ENCODE results near the gene DIP2A. TPM values are rescaled to one million over a fixed set of nuclear protein-coding genes. Genes with fewer than 3 reads are reported as not detected.

DIP2A gene
- total and polyA plus RNA-seq, 2 of the 8 experiments (the other 6 are each of a cell fraction or from before 2014, with no cell fraction given) = 16.0 to 27.1 TPM

GRCh38 chr21:46544003-46544402 is 85.3 kb downstream of the DIP2A start:
- no peak overlapping the region for H3K27ac ChIP-seq (ENCODE audit: low read depth, low read length)
- H2AK5ac ChIP-seq (ENCODE audit: low read depth, low read length) = no peak overlapping the region
- no peak overlapping the region for H3K14ac ChIP-seq (ENCODE audit: insufficient read length)
- H3K4me3 ChIP-seq (ENCODE audit: extremely low read depth in 1 of 4, insufficient read depth in 2 of 4, low read depth in 3 of 4, low read length in 4 of 4) = no peak overlapping the region
- no peak for FAIRE-seq
- no peak overlapping the region for H2AFZ ChIP-seq (ENCODE audit: low read length)
- DNase-seq (ENCODE audit: low read depth in 1 of 2, low spot score in 2 of 2) = no peak
- H2BK15ac ChIP-seq (ENCODE audit: low read length) = no peak overlapping the region
- H3K36me3 ChIP-seq (ENCODE audit: control insufficient read depth in 2 of 4, insufficient read depth in 4 of 4, low read length in 3 of 4) = peaks cover 4 to 26% (median 16%) of the 10 kb centered on the region in 4 experiments; a peak in 7 of 8 replicates
- no peaks in the 10 kb centered on the region for H3K79me1 ChIP-seq (ENCODE audit: low read depth, low read length)
- H4K91ac ChIP-seq (replicated peaks; ENCODE audit: insufficient read length, low read length) = no peak overlapping the region
- no peak overlapping the region for H3K23ac ChIP-seq (ENCODE audit: insufficient read length)
- no peak overlapping the region for H4K5ac ChIP-seq (ENCODE audit: insufficient read length, low read depth, low read length)
- no peak overlapping the region for H4K8ac ChIP-seq (ENCODE audit: extremely low read depth, insufficient read depth, low read length)
- H4K20me1 ChIP-seq (replicated peaks in 1 of 2; ENCODE audit: control insufficient read depth in 1 of 2, insufficient read depth in 2 of 2, low read length in 2 of 2) = peaks cover 0 to 5% of the 10 kb centered on the region in 2 experiments
- whole genome bisulfite sequencing, 2 experiments (ENCODE audit: extremely low coverage in 1 of 2, insufficient coverage in 1 of 2, insufficient read length in 1 of 2, insufficient replicate concordance in 2 of 2, low coverage in 1 of 2, low lambda C conversion rate in 2 of 2, missing lambda C conversion rate in 1 of 2) = 92% methylated on average over 8 of the region's 8 CpGs; no CpG with 5 or more reads in 1 of the 2 experiments
- ChIA-PET POLR2A (ENCODE audit: partially characterized antibody) (no interaction called here), CTCF (ENCODE audit: partially characterized antibody) (no interaction called here)
- no peaks in the 10 kb centered on the region for H3K79me2 ChIP-seq (ENCODE audit: control insufficient read depth in 1 of 2, insufficient read depth in 2 of 2, low read length in 2 of 2)
- no peak overlapping the region for H2BK12ac ChIP-seq (ENCODE audit: low read depth, low read length)
- H2BK5ac ChIP-seq (ENCODE audit: low read depth, low read length) = no peak overlapping the region
- H3K18ac ChIP-seq (ENCODE audit: extremely low read depth, low read length) = no peak overlapping the region
- no peaks in the 10 kb centered on the region for H3K4me1 ChIP-seq (replicated peaks in 1 of 4; ENCODE audit: control insufficient read depth in 3 of 4, insufficient read depth in 4 of 4, low read length in 3 of 4)
- H3K4ac ChIP-seq (replicated peaks; ENCODE audit: insufficient read length, low read depth, low read length) = no peak overlapping the region
- H3K27me3 ChIP-seq (replicated peaks in 1 of 4; ENCODE audit: control insufficient read depth in 3 of 4, extremely low read depth in 1 of 4, insufficient read depth in 3 of 4, low read length in 3 of 4) = no peaks in the 10 kb centered on the region
- no peak overlapping the region for H2BK120ac ChIP-seq (replicated peaks; ENCODE audit: low read depth, low read length)
- no peak overlapping the region for H2BK20ac ChIP-seq (ENCODE audit: low read length)
- H3K4me2 ChIP-seq (ENCODE audit: insufficient read depth in 1 of 2, low read depth in 2 of 2, low read length in 2 of 2) = no peak overlapping the region
- H3K9me3 ChIP-seq (ENCODE audit: insufficient read depth in 2 of 2, low read depth in 1 of 2, low read length in 1 of 2) = no peaks in the 10 kb centered on the region
- H3K23me2 ChIP-seq (ENCODE audit: low read depth, low read length) = no peaks in the 10 kb centered on the region; the same call in 1 of the 2 replicates
- no peak overlapping the region for H3K56ac ChIP-seq (replicated peaks; ENCODE audit: insufficient read length, low read depth, low read length)
- H3K9ac ChIP-seq (replicated peaks in 1 of 4; ENCODE audit: extremely low read depth in 1 of 4, low read depth in 3 of 4, low read length in 3 of 4) = no peak overlapping the region
- TF ChIP-seq CTCF (IDR thresholded peaks at IDR 0.05; ENCODE audit: control extremely low read depth in 1 of 3, insufficient read depth in 1 of 3, low read depth in 1 of 3, low read length in 3 of 3) = no peak
- no peak for TF ChIP-seq TBP (IDR thresholded peaks at IDR 0.05; ENCODE audit: low read depth, low read length)
